ENCODE data around the gene SCAMP1.
"Not testable (repeated sequence)": the region's sequence is repeated elsewhere in the genome, so short reads cannot be mapped to it uniquely, and the experiment has no call there.

Gene SCAMP1

GRCh38 chr5:78359831-78360673, at the start of gene SCAMP1:
Gene SCAMP1, plus strand, starts transcription at chr5:78360617. Its CDS starts 55 bp downstream, at chr5:78360672.
- peak; percentile 92 to 93 for DNase-seq

DNA sequence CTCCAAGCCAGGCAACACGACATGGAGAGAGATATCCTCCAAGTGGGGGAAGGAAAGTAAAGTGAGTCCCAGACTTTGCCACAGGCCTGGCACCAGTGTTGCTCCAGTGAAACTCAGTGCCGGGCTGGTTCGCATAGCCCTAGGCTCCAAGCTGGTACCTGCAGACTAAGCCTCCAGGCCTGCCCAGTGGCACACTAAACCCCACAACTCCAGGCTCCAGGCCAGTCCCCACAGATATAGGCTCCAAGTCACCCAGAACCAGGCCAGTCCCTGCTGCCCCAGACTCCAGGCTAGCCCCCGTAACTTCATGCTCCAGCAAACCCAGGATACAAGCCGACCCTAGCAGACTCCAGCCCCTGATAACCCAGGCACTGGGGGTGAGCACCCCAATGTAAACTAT, 42.9 kb upstream of the SCAMP1 start:
- DNase-seq: no peak

DNA sequence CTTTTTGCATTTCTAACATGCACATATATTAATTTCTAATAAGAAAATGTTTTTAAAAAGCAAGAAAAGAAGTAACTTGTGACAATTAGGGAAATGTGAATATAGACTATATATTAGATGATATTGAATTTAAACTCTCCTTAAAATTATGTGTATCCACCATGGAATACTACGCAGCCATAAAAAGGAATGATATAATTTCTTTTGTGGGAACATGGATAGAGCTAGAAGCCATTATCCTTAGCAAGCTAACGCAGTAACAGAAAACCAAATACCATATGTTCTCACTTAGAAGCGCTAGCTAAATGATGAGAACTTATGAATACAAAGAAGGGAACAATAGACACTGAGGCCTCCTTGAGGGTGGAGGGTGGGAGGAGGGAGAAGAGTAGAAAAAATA, 42.1 kb upstream of the SCAMP1 start:
- DNase-seq: no peak

GRCh38 chr5:78320401-78320800, 40.0 kb upstream of the SCAMP1 start:
- peak in 1 of 2 donors; percentile 30 for DNase-seq

DNA sequence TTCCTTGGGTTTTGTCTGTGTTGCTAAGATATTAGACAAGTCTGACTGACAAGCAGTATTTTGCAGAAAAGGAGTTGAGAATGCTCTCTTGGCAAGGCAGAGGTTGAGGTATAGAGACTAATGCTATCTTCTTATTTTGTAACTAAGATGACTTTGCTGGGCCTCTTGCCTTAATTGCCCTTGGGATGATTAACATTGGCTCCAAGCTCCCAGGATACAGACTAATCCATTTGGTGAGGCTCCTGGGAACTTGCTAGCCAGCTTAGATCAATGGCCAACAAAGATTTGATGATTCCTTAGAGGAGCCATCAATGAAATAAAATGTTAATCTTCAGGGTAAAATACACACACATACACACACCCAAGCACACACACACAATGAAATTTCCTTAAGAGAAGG, 37.2 kb upstream of the SCAMP1 start:
- DNase-seq: no peak

DNA sequence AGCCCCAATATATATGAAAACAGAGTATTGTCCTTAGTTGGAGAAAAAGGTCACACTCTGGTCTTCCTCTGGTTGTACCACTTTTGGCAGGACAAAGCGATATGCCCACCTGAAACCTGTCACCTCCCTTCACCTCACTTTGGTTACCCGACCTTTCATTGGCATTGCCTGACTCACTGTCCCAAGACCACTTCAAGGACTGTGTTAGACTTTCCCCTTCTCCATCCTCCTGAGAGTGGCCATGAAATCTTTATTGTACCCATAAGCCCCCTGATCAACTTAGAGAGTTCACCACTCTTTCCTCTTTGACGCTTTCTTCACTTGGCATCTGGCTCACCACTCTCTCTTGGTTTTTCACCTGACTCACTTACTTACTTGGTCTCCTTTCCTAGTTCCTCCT, 33.5 kb upstream of the SCAMP1 start:
- no peak for DNase-seq

DNA sequence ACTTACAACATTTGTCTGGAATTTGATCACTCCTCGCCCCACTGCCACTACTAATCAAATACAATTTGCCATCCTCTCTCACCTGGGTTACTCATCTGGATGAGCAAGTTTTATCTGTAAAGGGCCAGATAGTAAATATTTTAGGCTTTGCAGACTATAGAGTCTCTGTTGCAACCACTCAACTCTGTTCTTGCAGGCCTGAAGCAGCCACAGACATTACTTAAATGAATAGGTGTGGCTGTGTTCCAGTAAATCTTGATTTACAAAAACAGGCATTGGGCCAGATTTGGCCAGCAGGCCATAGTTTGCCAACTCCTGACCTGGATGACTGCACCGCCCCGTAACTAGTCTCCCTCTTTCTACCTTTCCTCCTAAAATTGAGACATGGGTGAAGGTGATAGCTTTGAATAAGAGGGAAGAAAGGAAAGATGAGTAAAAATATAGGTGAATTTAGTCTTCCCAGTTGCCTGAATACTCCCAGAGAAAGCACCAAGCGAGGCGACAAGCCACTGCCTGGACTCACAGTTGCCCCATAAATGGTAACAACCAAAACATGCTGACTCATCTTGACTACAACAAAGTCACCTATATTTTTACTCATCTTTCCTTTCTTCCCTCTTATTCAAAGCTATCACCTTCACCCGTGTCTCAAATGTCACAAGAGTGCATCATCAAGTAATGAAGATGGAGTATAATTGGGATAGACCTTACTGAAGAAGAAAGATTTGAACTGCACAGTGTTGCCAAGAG, 32.5 kb upstream of the SCAMP1 start:
- no peak for DNase-seq

DNA sequence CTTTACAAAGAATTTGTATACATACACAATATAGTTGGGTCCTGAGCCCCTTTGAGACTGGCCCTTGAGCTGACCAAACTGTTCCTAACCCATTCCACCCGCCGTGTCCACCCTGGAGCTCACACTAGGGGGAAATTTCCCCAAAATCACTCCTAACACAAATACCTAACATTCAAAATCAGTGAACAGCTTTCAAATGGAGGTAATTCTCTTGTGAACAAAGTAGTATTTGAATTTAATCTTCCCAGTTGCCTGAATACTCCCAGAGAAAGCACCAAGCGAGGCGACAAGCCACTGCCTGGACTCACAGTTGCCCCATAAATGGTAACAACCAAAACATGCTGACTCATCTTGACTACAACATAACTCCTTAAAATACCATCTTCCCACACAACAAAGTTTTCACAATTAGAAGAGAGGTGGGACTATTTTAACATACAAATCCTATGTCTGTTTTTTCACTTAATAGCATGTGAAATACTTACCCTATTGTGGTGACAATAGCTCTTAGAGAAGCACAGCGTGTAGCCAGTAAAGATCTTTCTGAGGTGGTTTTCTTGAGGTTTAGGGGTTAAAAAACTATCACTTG, 31.7 kb upstream of the SCAMP1 start:
- no peak for DNase-seq

GRCh38 chr5:78331523-78332080, 28.8 kb upstream of the SCAMP1 start:
- DNase-seq: no peak

GRCh38 chr5:78334811-78335210, 25.6 kb upstream of the SCAMP1 start:
- no peak for DNase-seq

DNA sequence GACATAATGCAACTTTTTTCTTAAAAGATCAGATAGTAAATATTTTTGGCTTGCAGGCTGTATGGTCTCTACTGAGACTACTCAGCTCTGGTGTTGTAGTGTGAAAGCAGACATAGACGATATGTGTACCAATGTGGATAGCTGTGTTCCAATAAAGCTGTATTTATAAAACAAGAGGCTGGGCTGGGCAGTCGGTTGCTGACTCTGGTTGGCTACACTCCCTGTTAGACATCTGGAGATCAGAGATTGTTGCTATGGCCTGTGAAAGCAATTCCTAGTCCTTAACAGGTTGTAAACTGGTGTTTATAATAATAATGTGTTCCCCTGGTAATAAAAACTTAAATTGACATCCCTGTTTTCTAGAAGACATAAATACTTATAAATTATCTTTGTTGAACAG, 24.4 kb upstream of the SCAMP1 start:
- no peak for DNase-seq

DNA sequence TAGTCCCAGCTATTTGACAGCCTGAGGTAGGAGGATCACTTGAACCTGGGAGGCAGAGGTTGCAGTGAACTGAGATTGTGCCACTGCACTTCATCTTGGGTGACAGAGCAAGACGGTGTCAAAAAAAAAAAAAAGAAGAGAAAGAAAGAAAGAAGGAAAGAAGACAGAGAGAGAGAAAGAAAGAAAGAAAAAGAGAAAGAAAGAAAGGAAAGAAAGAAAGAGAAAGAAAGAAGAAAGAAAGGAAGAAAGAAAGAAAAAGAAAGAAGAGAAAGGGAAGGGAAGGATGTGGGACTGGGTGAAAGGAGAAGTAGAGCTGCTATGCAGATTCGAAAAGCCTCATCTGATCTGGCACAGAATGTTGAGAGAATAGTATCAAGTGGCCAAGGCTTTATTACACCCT, 23.7 kb upstream of the SCAMP1 start:
- DNase-seq: no peak

DNA sequence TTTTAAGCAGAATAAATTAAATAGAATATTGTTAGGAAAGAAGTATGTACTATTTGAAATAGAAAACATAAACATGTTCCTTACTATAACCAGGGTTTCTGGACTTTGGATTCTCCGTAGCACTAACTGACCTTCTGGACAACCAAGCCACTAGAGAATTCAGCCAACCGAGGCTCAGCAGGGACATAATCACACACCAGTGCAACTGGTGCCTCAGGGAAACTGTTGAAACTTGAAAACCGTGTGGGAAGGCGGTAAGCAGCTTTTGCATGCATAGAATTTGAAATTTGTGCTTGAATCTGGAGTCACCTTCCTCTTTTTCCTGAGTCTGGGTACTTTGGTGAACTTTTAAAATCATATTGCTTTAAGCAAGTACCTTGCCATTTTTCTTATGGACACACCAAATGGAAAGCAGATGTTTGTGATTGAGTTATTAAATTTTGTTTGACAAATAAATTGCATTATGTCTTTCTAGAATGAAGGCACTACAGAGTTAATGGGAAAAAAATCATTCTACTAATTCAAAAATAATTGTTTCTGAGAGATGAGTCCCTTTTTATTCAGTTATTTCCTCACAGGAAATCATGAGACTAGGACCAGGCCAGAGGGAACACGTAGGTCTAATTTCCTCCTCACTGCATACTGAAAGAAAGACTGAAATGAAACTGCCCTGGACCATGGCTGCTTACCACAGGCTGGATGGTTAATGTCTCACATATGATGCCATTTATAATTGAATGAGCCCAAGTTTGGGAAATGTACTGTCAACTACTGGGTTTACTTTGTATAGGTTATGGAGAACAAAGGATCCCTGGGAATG, 20.6 kb upstream of the SCAMP1 start:
- no peak for DNase-seq

- DNase-seq: no peak
Measured at GRCh38 chr5:78341440-78341839, 19.0 kb upstream of the SCAMP1 start.

DNA sequence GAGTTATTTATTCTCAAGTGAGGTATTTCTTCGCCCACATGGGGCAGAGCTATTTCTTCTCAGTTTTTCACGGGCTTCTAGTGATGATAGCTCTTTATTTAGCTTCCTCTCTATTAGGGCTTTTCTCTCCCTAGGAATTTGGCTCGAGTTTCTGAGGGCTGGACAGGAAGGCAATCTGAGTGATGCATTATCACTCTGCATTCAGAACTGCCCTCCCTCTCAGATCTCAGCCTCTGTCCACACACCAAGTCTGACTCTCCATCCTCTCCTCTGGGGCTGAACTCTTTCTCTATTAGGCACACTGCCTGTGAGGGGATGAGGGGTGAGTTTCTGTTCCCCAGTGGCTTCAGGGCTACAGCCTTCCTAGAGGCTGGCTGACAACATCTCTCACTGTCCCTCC, 14.9 kb upstream of the SCAMP1 start:
- no peak for DNase-seq

DNA sequence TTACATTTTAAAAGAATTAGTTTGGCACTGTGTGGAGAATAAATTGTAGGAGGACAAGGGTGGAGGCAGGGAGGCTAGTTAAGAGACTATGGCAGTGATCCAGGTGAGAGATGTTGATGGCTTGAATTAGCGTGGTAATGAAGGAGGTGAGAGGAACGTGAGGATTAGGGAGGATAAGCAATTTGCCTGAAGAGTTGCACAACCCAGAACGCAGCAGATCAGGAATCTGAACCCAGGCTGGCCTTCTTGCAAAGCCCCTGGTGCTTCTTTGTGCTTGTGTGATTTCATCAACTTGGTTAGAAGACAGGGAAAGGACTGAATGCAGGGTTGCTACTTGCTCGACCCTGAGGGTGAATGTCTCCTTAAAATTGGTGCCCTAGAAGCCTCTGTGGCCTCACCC, 6.9 kb upstream of the SCAMP1 start:
- DNase-seq: no peak

DNA sequence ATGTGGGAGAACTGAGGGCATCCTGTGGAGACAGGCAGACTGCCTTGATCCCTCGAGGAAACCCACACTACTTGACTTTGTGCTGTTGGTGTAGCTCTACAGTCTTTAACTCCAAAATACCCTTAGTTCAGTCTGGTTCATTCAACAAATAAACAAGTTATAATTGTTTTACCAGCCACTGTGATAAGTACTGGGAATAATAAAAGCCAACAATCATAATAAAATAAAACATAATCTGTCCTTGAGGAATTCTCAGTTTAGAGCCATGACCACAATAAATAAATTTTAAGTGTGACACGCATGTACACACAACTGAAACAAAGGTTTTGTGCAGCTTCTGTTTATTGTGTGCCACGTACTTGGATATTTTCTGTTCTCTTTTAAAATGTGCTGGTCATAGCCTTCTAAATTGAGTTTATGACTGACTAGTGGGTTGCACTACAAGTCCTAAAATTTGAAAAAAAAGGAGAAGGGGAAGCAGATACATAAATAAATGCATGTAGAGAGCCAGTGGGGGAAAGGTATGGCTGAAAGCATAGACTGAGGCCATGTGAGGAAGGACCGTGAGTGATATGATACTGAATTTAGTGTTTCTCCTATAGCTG, 6.2 kb upstream of the SCAMP1 start:
- no peak for DNase-seq

- DNase-seq: no peak
Measured at GRCh38 chr5:78355561-78355960, 4.9 kb upstream of the SCAMP1 start.

DNA sequence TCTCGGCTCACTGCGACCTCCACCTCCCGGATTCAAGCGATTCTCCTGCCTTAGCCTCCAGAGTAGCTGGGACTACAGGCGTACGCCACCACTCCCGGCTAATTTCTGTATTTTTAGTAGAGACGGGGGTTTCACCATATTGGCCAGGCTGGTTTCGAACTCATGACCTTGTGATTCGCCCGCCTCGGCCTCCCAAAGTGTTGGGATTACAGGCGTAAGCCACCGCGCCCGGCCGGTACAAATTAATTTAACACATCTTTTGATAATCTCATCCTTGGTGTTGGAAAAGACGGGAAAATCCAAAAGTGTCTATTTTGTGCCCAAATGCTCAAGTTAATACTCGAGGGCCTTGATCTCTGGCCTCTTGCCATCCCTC, 974 bp upstream of the SCAMP1 start:
- DNase-seq: not testable (repeated sequence)

- no peak for DNase-seq
Measured at GRCh38 chr5:78360674-78360923, 182 bp downstream of the SCAMP1 start.

DNA sequence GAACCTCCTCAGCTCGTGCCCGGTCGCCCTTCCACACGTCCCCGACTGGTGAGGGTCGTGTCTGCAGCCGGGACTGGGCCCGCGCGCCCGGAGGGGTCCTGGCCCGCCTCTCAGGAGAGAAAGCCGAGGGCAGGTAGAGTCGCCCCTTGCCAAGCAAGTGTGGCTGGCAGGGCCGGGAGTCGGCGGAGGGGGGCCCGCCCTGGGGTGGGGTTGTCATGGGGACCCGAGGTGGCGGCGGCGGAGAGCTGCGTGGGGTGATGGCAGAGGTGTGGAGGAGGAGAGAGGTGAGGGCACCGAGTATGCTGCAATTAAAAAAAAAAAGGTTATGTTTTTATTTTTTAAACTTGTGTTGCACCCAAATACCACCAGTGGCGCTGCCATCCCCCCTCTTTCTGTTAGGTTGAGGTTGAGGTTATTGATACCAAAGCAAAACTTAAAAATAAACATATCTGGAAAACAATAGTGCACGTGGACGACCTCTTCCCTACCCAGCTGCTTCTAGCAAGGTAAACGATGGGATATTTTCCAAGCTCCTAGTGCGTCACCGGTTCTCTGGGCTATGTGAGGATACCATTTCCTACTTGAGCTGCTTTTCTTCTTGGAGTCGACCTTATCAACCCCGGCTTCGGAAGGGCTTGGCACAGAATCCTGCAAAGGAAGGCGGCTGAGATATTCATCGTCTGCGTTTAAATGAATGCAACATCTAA, 660 bp downstream of the SCAMP1 start:
- DNase-seq: peak; percentile 76 to 77

DNA sequence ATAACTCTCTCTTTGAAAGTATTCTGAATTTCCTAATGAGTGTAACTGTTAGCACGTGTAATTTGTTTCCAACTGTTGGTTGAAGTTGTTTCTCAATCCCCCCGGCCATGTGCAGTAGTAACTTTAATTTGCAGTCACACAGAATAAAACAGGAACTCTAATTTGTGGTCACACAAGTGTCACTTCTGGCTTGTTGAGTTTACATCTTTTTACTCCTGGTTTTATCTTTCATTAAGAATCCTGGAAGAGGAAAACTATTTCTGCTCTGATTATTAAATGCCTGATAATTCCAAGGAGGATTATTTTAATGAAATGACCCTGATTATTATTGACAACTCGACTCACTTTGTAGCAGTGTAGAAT, 1.2 kb downstream of the SCAMP1 start:
- DNase-seq: peak in 1 of 2 donors; percentile 5
